ENCODE results near the gene ZNF275.
"Not testable (repeated sequence)": the region's sequence is repeated elsewhere in the genome, so short reads cannot be mapped to it uniquely, and the experiment has no call there.

Gene ZNF275

GRCh38 chrX:153319295-153320046, 14.5 kb upstream of the ZNF275 start:
- DNase-seq: no peak

GRCh38 chrX:153320047-153320443, 13.9 kb upstream of the ZNF275 start:
- not testable (repeated sequence) for DNase-seq

- no peak for DNase-seq
Measured at GRCh38 chrX:153320555-153321184, 13.3 kb upstream of the ZNF275 start.

- DNase-seq: no peak
Measured at GRCh38 chrX:153321381-153322124, 12.4 kb upstream of the ZNF275 start, which contains the start of gene PNMA6F. PNMA6F (minus strand) TSS chrX:153321767; CDS start chrX:153320674, 1,093 bp downstream.

- no peak for DNase-seq
Measured at GRCh38 chrX:153327561-153327960, 6.4 kb upstream of the ZNF275 start.

- DNase-seq: no peak
Measured at GRCh38 chrX:153333266-153333665, 687 bp upstream of the ZNF275 start.

- no peak for DNase-seq
Measured at GRCh38 chrX:153334654-153335295, 822 bp downstream of the ZNF275 start.

- DNase-seq: no peak
Measured at GRCh38 chrX:153336121-153336894, 2.4 kb downstream of the ZNF275 start.

- no peak for DNase-seq
Measured at GRCh38 chrX:153336988-153337387, 3.0 kb downstream of the ZNF275 start.

- no peak for DNase-seq
Measured at GRCh38 chrX:153338836-153339235, 4.9 kb downstream of the ZNF275 start.

- DNase-seq: no peak
Measured at GRCh38 chrX:153339662-153340061, 5.7 kb downstream of the ZNF275 start.

GRCh38 chrX:153340111-153340510, 6.2 kb downstream of the ZNF275 start:
- DNase-seq: no peak

- no peak for DNase-seq
Measured at GRCh38 chrX:153342762-153343558, 9.0 kb downstream of the ZNF275 start.

GRCh38 chrX:153343674-153344073, 9.7 kb downstream of the ZNF275 start:
- DNase-seq: no peak

- no peak for DNase-seq
Measured at GRCh38 chrX:153347530-153347929, 13.6 kb downstream of the ZNF275 start.

- no peak for DNase-seq
Measured at GRCh38 chrX:153348421-153348820, 14.5 kb downstream of the ZNF275 start.

- DNase-seq: no peak
Measured at GRCh38 chrX:153349952-153350351, 16.0 kb downstream of the ZNF275 start.

- no peak for DNase-seq
Measured at GRCh38 chrX:153351981-153352380, 18.0 kb downstream of the ZNF275 start.

GRCh38 chrX:153352858-153353257, 18.9 kb downstream of the ZNF275 start:
- no peak for DNase-seq

- no peak for DNase-seq
Measured at GRCh38 chrX:153353416-153353815, 19.5 kb downstream of the ZNF275 start.

- no peak for DNase-seq
Measured at GRCh38 chrX:153357877-153358276, 23.9 kb downstream of the ZNF275 start.

Measured in left hindlimb (tissue), 1 donor.